Tracheal epithelial cell (primary cell): Measurements from ENCODE around the gene NUFIP2. TPM values are rescaled to one million over a fixed set of nuclear protein-coding genes. Genes with fewer than 3 reads are reported as not detected.

Source experiments
- total RNA-seq: library from RNA; depleted of rRNA; stranded (reverse); fragments of >200 nt; gene quantifications from 2 replicates; pipeline ENCODE4 v1.2.1, GENCODE V29; 2014

The NUFIP2 gene, protein sequence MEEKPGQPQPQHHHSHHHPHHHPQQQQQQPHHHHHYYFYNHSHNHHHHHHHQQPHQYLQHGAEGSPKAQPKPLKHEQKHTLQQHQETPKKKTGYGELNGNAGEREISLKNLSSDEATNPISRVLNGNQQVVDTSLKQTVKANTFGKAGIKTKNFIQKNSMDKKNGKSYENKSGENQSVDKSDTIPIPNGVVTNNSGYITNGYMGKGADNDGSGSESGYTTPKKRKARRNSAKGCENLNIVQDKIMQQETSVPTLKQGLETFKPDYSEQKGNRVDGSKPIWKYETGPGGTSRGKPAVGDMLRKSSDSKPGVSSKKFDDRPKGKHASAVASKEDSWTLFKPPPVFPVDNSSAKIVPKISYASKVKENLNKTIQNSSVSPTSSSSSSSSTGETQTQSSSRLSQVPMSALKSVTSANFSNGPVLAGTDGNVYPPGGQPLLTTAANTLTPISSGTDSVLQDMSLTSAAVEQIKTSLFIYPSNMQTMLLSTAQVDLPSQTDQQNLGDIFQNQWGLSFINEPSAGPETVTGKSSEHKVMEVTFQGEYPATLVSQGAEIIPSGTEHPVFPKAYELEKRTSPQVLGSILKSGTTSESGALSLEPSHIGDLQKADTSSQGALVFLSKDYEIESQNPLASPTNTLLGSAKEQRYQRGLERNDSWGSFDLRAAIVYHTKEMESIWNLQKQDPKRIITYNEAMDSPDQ
- total RNA-seq: 26.5 and 40.7 TPM in 2 replicates

DNA sequence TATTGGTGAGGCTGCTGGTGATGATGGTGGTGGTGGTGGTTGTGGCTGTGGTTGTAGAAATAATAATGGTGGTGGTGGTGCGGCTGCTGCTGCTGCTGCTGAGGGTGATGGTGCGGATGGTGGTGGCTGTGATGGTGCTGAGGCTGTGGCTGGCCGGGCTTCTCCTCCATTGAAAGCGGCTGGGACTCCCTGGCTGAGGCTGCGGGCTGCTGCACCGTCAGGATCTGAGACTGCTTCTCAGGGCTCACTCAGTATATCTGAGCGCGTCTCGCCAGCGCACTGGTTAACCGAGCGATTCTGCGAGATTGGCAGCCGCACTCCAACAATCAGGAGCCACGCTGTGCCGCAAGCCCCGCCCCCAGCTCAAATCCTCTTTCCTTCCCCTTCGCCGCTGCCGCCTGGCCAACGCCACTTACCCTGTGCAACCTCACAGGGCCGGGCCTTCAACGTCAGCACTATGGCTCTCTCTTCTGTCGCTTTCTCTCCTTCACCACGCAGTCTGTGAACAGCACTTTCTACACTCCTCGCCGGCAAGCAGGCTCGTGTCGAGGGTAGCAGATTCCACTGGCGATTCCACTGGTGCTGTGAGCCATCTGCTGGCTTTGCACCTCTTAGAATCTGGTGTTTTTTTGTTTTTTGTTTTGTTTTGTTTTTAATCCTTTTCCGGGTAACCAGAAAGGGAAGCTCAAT, at the start of gene NUFIP2:
NUFIP2 (minus strand) TSS at position 259 of the 690 bp plus-strand sequence; CDS start at position 170, 89 bp downstream.

DNA sequence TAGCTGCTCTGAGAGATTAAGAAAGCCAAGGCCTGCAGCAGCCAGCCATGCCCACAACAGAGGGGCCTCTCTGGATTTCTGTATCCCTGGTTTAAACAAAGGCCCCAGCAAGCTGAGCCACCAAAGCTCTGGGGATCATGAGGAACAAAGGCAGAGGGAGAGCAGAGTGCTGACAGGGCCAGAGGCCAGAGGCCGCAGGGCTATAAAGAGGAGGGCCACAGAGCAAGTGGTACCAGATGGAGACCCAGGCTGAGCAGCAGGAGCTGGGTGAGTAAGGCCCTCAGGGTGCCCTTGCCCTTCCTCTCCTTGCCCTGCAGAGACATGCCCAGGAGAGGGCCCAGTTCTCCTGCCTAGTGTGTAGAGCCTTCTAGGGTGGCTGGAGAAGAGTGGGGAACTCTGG, 47.3 kb downstream of the NUFIP2 start, which contains the start of gene CRYBA1:
CRYBA1 (plus strand) TSS at position 232 of the 400 bp plus-strand sequence; CDS start at position 237, 5 bp downstream.

Other genes with a start within 250 kb of the NUFIP2 start
- 38.8 and 63.9 TPM in 2 replicates for gene MYO18A, start 113.8 kb downstream of the NUFIP2 start, total RNA-seq
- not detected in 2 replicates for gene CRYBA1, start 47.3 kb downstream of the NUFIP2 start, total RNA-seq
- gene TAOK1, start 96.2 kb upstream of the NUFIP2 start, total RNA-seq: 35.4 and 51.3 TPM in 2 replicates